NT2/D1 (cell line): ENCODE results near the gene MUC5AC.

ENCODE experiments used
- SUZ12 ChIP-seq: IDR thresholded peaks from 2 replicates; pipeline ENCODE4 v1.6.1; 2011; ENCODE audit not compliant: insufficient read length, insufficient read depth; ENCODE audit errors: extremely low read depth
- YY1 ChIP-seq: IDR thresholded peaks from 2 replicates; pipeline ENCODE4 v1.6.1; 2011; ENCODE audit not compliant: insufficient read length, insufficient read depth
- ZNF274 ChIP-seq: IDR thresholded peaks from 2 replicates; pipeline ENCODE4 v1.6.1; 2011; ENCODE audit warnings: mild to moderate bottlenecking, low read depth, low read length

GRCh38 chr11:1168256-1168655, 10.5 kb downstream of the MUC5AC start:
- TF ChIP-seq ZNF274 (no peak), YY1 (no peak), SUZ12 (no peak)
